Measurements from ENCODE around the gene PLA2G4A. TPM values are rescaled to one million over a fixed set of nuclear protein-coding genes. Genes with fewer than 3 reads are reported as not detected.
"Not testable (repeated sequence)": the region's sequence is repeated elsewhere in the genome, so short reads cannot be mapped to it uniquely, and the experiment has no call there.

The PLA2G4A gene
- total RNA-seq, 1 experiment from 2014 or later = 8.6 TPM

DNA sequence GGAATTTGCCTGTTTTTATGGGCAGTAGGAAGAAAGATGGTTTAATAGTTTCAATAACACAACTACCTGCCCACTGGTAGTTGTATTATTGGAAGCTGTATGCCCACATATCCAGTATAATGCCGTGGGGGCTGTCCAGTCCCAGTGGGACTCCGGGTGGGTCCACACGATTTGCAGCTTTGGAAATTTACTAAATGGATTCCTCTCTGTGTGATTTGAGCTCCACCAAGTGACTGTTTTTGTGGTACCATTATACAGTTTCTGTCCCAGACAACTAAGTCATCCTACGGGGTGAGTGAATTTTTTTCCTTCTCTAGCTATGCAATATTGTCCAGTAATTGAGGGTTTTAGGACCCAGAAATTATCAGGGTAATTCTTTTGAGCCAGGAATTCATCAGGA lies 86.8 kb downstream of the PLA2G4A start:
- H3K4me3 ChIP-seq (replicated peaks in 1 of 2; ENCODE audit: low read depth in 1 of 2, low read length in 2 of 2) = no peak overlapping the region
- BruUV-seq (replicated peaks) = no TSS peak
- H3K4me2 ChIP-seq (ENCODE audit: low read length) = no peak overlapping the region
- TF ChIP-seq EZH2 (IDR thresholded peaks at IDR 0.05) (no peak), RAD21 (IDR thresholded peaks at IDR 0.05; ENCODE audit: low read depth) (peak; percentile 36; the same call in 1 of the 2 replicates)
- no peaks in the 10 kb centered on the region for H3K4me1 ChIP-seq (ENCODE audit: control insufficient read depth in 1 of 2, insufficient read depth in 2 of 2, low read length in 2 of 2)
- DNase-seq (ENCODE audit: low read depth, low spot score) (no peak), ATAC-seq (no peak)
- no peaks in the 10 kb centered on the region for H3K9me2 ChIP-seq (ENCODE audit: insufficient read depth)
- no peaks in the 10 kb centered on the region for H3K36me3 ChIP-seq (ENCODE audit: control insufficient read depth in 1 of 2, insufficient read depth in 2 of 2, low read length in 2 of 2)
- no peak overlapping the region for H3K9ac ChIP-seq (ENCODE audit: low read length)
- CTCF ChIA-PET = no interaction called here
- no peaks in the 10 kb centered on the region for H3K9me3 ChIP-seq (ENCODE audit: control insufficient read depth in 1 of 2, insufficient read depth in 1 of 2, low read depth in 1 of 2, low read length in 2 of 2)
- H3K79me2 ChIP-seq (ENCODE audit: insufficient read depth, low read length) = no peaks in the 10 kb centered on the region
- intact Hi-C loops (cut with micrococcal nuclease) = loop anchor here (5.0 kb wide), 1 partner anchor 72 kb away; no protein-coding TSS in a partner anchor
- no peak overlapping the region for H3K27ac ChIP-seq (ENCODE audit: low read depth, low read length)
- RAD21 ChIA-PET (ENCODE audit: low non-redundant PET in 1 of 2, low total read pairs in 2 of 2, uncharacterized antibody in 2 of 2, unreplicated experiment in 2 of 2) = no interaction called here
- H3K27me3 ChIP-seq (ENCODE audit: insufficient read depth, low read length) = no peaks in the 10 kb centered on the region
- H2AFZ ChIP-seq (ENCODE audit: low read depth, low read length, poor library complexity, severe bottlenecking) = no peak overlapping the region
- POLR2A ChIA-PET = no interaction called here
- no peaks in the 10 kb centered on the region for H4K20me1 ChIP-seq (ENCODE audit: insufficient read depth)

DNA sequence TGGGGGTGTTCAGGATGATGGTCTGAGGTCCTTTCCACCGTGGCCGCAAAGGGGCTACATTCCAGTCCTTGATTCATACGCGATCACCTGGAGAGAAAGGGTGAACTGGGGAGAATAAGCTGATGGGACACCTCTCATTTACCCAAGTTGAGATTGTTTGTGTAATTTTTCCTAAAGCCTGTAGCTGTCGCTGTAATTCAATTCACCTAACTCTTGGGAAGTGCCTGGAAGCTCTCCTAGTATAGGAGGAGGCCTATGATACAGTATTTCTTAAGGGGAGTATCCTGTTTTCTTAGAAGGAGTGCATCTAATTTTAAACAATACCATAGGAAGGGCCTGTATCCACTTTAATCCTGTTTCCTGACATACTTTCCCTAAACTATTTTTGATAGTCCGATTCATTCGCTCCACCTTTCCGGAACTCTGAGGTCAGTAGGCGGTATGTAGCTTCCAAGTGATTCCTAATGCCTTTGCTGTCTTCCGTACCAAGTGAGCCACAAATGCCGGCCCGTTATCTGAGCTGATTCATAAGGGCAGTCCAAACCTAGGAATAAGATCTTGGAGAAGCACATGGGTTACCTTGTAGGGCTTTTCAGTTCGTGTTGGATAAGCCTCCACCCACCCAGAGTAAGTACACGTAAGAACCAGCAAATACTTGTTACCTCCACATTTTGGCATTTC lies 88.5 kb downstream of the PLA2G4A start:
- H4K20me1 ChIP-seq (ENCODE audit: insufficient read depth); DNase-seq (ENCODE audit: low read depth, low spot score); H2AFZ ChIP-seq (ENCODE audit: low read depth, low read length, poor library complexity, severe bottlenecking); H3K79me2 ChIP-seq (ENCODE audit: insufficient read depth, low read length); H3K9me3 ChIP-seq (ENCODE audit: control insufficient read depth in 1 of 2, insufficient read depth in 1 of 2, low read depth in 1 of 2, low read length in 2 of 2); H3K27me3 ChIP-seq (ENCODE audit: insufficient read depth, low read length); H3K4me3 ChIP-seq (replicated peaks in 1 of 2; ENCODE audit: low read depth in 1 of 2, low read length in 2 of 2); H3K27ac ChIP-seq (ENCODE audit: low read depth, low read length); H3K36me3 ChIP-seq (ENCODE audit: control insufficient read depth in 1 of 2, insufficient read depth in 2 of 2, low read length in 2 of 2); ATAC-seq; H3K4me2 ChIP-seq (ENCODE audit: low read length); BruUV-seq (replicated peaks); H3K9me2 ChIP-seq (ENCODE audit: insufficient read depth); POLR2A ChIA-PET; H3K9ac ChIP-seq (ENCODE audit: low read length); H3K4me1 ChIP-seq (ENCODE audit: control insufficient read depth in 1 of 2, insufficient read depth in 2 of 2, low read length in 2 of 2): not testable (repeated sequence)
- CTCF ChIA-PET = interaction anchor here (0.8 to 1.2 kb wide), 2 partner anchors 62 to 69 kb away, joined by 3 to 4 read pairs; no protein-coding TSS in a partner anchor
- RAD21 ChIA-PET (ENCODE audit: low non-redundant PET in 1 of 2, low total read pairs in 2 of 2, uncharacterized antibody in 2 of 2, unreplicated experiment in 2 of 2) = interaction anchor here in 1 of 2 experiments (1.0 kb wide), 1 partner anchor 312 kb away, joined by 3 read pairs; no protein-coding TSS in a partner anchor
- intact Hi-C loops (cut with micrococcal nuclease) = loop anchor here (5.0 kb wide), 1 partner anchor 70 kb away; no protein-coding TSS in a partner anchor
- TF ChIP-seq RAD21 (IDR thresholded peaks at IDR 0.05; ENCODE audit: low read depth) = peak; percentile 39
- TF ChIP-seq, protein P1, sequence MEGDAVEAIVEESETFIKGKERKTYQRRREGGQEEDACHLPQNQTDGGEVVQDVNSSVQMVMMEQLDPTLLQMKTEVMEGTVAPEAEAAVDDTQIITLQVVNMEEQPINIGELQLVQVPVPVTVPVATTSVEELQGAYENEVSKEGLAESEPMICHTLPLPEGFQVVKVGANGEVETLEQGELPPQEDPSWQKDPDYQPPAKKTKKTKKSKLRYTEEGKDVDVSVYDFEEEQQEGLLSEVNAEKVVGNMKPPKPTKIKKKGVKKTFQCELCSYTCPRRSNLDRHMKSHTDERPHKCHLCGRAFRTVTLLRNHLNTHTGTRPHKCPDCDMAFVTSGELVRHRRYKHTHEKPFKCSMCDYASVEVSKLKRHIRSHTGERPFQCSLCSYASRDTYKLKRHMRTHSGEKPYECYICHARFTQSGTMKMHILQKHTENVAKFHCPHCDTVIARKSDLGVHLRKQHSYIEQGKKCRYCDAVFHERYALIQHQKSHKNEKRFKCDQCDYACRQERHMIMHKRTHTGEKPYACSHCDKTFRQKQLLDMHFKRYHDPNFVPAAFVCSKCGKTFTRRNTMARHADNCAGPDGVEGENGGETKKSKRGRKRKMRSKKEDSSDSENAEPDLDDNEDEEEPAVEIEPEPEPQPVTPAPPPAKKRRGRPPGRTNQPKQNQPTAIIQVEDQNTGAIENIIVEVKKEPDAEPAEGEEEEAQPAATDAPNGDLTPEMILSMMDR (IDR thresholded peaks at IDR 0.05 in 2 of 3, conservative IDR thresholded peaks at IDR 0.05 in 1 of 3; ENCODE audit: borderline replicate concordance in 1 of 3, insufficient read depth in 1 of 3, low read depth in 2 of 3, low read length in 2 of 3) = peak in 1 of 3 experiments; percentile 39; a peak in 2 of 6 replicates

DNA sequence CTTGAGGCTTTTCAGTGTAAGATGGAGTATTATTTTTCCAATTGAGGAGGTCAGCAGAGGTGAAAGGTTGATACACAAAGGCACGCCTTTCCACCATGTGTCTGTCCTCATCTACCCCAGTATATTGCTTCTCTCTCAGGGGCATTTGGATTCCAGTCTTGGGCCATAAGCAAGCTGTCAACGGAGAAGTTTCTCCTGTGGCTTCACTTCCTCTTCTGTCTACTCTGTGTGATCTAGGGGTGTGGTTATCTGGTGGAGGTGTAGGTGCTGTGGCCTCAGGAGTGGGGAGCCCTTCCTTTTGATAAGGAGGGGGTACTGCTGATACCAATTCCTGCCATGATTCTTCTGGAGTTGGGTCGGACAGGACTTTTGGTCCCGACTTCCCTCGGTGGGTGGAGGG lies 92.6 kb downstream of the PLA2G4A start:
- H3K27me3 ChIP-seq (ENCODE audit: insufficient read depth, low read length); H3K9me3 ChIP-seq (ENCODE audit: control insufficient read depth in 1 of 2, insufficient read depth in 1 of 2, low read depth in 1 of 2, low read length in 2 of 2); H3K36me3 ChIP-seq (ENCODE audit: control insufficient read depth in 1 of 2, insufficient read depth in 2 of 2, low read length in 2 of 2); H3K4me2 ChIP-seq (ENCODE audit: low read length); H3K79me2 ChIP-seq (ENCODE audit: insufficient read depth, low read length); POLR2A ChIA-PET; H3K27ac ChIP-seq (ENCODE audit: low read depth, low read length); BruUV-seq (replicated peaks); intact Hi-C loops (cut with micrococcal nuclease); H2AFZ ChIP-seq (ENCODE audit: low read depth, low read length, poor library complexity, severe bottlenecking); DNase-seq (ENCODE audit: low read depth, low spot score); H3K4me1 ChIP-seq (ENCODE audit: control insufficient read depth in 1 of 2, insufficient read depth in 2 of 2, low read length in 2 of 2); H3K4me3 ChIP-seq (replicated peaks in 1 of 2; ENCODE audit: low read depth in 1 of 2, low read length in 2 of 2); CTCF ChIA-PET; H4K20me1 ChIP-seq (ENCODE audit: insufficient read depth); H3K9ac ChIP-seq (ENCODE audit: low read length); H3K9me2 ChIP-seq (ENCODE audit: insufficient read depth); RAD21 ChIA-PET (ENCODE audit: low non-redundant PET in 1 of 2, low total read pairs in 2 of 2, uncharacterized antibody in 2 of 2, unreplicated experiment in 2 of 2); ATAC-seq: not testable (repeated sequence)

DNA sequence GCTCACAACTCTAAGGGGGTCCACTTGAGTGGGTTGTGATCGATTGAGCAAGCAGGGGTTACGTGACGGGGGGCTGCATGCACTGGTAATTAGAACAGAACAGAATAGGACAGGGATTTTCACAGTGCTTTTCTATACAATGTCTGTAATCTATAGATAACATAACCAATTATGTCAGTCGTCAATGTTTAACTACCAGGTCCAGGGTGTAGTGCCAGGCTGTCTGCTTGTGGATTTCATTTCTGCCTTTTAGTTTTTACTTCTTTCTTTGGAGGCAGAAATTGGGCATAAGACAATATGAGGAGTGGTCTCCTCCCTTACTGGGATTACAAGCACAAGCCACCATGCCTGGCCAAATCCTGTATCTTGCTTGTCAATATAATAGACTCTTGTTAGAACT lies 94.1 kb downstream of the PLA2G4A start:
- H3K79me2 ChIP-seq (ENCODE audit: insufficient read depth, low read length); H2AFZ ChIP-seq (ENCODE audit: low read depth, low read length, poor library complexity, severe bottlenecking); H3K36me3 ChIP-seq (ENCODE audit: control insufficient read depth in 1 of 2, insufficient read depth in 2 of 2, low read length in 2 of 2); H3K4me2 ChIP-seq (ENCODE audit: low read length); intact Hi-C loops (cut with micrococcal nuclease); BruUV-seq (replicated peaks); H4K20me1 ChIP-seq (ENCODE audit: insufficient read depth); H3K9me3 ChIP-seq (ENCODE audit: control insufficient read depth in 1 of 2, insufficient read depth in 1 of 2, low read depth in 1 of 2, low read length in 2 of 2); H3K9ac ChIP-seq (ENCODE audit: low read length); CTCF ChIA-PET; RAD21 ChIA-PET (ENCODE audit: low non-redundant PET in 1 of 2, low total read pairs in 2 of 2, uncharacterized antibody in 2 of 2, unreplicated experiment in 2 of 2); H3K4me1 ChIP-seq (ENCODE audit: control insufficient read depth in 1 of 2, insufficient read depth in 2 of 2, low read length in 2 of 2); H3K9me2 ChIP-seq (ENCODE audit: insufficient read depth); POLR2A ChIA-PET; DNase-seq (ENCODE audit: low read depth, low spot score); ATAC-seq; H3K27me3 ChIP-seq (ENCODE audit: insufficient read depth, low read length); H3K4me3 ChIP-seq (replicated peaks in 1 of 2; ENCODE audit: low read depth in 1 of 2, low read length in 2 of 2); H3K27ac ChIP-seq (ENCODE audit: low read depth, low read length): not testable (repeated sequence)
